Body of pancreas (tissue), 4 donors: ENCODE data around the gene DNAH8.

ENCODE experiments used
- CTCF ChIP-seq, 7 experiments: fragments of 450-650 bp in 4 of 7; fragments of 200-600 bp in 3 of 7; sonication (generic) in 3 of 7; IDR thresholded peaks; one replicate each; pipeline ENCODE4 v1.5.1; 2016 to 2019; ENCODE audit warnings: antibody characterized with exemption in 7 of 7
- POLR2A ChIP-seq, 3 donors: fragments of 450-650 bp; IDR thresholded peaks; one replicate each; pipeline ENCODE4 v1.6.1; 2016; ENCODE audit warnings: antibody characterized with exemption in 3 of 3, mild to moderate bottlenecking in 2 of 3

- TF ChIP-seq CTCF (IDR thresholded peaks at IDR 0.05) (no peak), POLR2A (IDR thresholded peaks at IDR 0.05) (no peak)
Measured at GRCh38 chr6:38937839-38938613, 222.9 kb downstream of the DNAH8 start.
